OCI-LY3 (cell line): ENCODE results near the gene COQ9.

ENCODE experiments used
- H2AFZ ChIP-seq: fragments of 200-600, 300-600 bp; shearing (Covaris generic); 2 replicates; pipeline ENCODE4 v1.6.0; 2014; ENCODE audit warnings: antibody characterized with exemption, low read depth, low read length
- H3K27ac ChIP-seq: fragments of 200-600, 300-600 bp; sonication (generic); 2 replicates; pipeline ENCODE4 v1.5.1; 2014; ENCODE audit warnings: mild to moderate bottlenecking, low read length, moderate library complexity, mixed read lengths
- H3K27me3 ChIP-seq: fragments of 200-600, 300-600 bp; sonication (generic); 2 replicates; pipeline ENCODE4 v1.6.1; 2014; ENCODE audit warnings: low read depth, low read length, mixed read lengths
- H3K36me3 ChIP-seq: fragments of 200-600, 300-600 bp; sonication (generic); replicated peaks from 2 replicates; pipeline ENCODE3; 2014; ENCODE audit warnings: low read depth, low read length, mixed read lengths
- H3K4me1 ChIP-seq: fragments of 300-600, 200-600 bp; sonication (generic); 2 replicates; pipeline ENCODE4 v1.6.1; 2014; ENCODE audit warnings: low read length, mixed read lengths
- H3K4me2 ChIP-seq: fragments of 200-600, 300-600 bp; sonication (generic); 2 replicates; pipeline ENCODE4 v1.6.1; 2014; ENCODE audit warnings: low read length, mixed read lengths
- H3K4me3 ChIP-seq: fragments of 300-600, 200-600 bp; sonication (generic); 2 replicates; pipeline ENCODE4 v1.5.1; 2014; ENCODE audit warnings: antibody characterized with exemption, mild to moderate bottlenecking, low read length, moderate library complexity
- H3K79me2 ChIP-seq: fragments of 300-600, 200-600 bp; shearing (Covaris generic); 2 replicates; pipeline ENCODE4 v1.6.1; 2014; ENCODE audit warnings: mild to moderate bottlenecking, low read length, mixed read lengths
- H3K9ac ChIP-seq: fragments of 300-600, 200-600 bp; shearing (Covaris generic); 2 replicates; pipeline ENCODE4 v1.6.0; 2014; ENCODE audit warnings: mild to moderate bottlenecking, low read length, moderate library complexity
- H3K9me3 ChIP-seq: fragments of 200-600, 300-600 bp; shearing (Covaris generic); 2 replicates; pipeline ENCODE4 v1.6.1; 2014; ENCODE audit warnings: low read length, mixed read lengths; ENCODE audit not compliant: insufficient read depth
- H4K20me1 ChIP-seq: fragments of 200-600, 300-600 bp; sonication (generic); 2 replicates; pipeline ENCODE4 v1.6.1; 2016; ENCODE audit warnings: low read length, mixed read lengths; ENCODE audit not compliant: insufficient read depth
- CTCF ChIP-seq: fragments of 200-600, 300-600 bp; sonication (generic); IDR thresholded peaks from 2 replicates; pipeline ENCODE4 v1.5.1; 2014; ENCODE audit warnings: antibody characterized with exemption, low read length, low read depth
- EZH2phosphoT487 ChIP-seq: fragments of 200-600 bp; shearing (Covaris generic); IDR thresholded peaks from 2 replicates; pipeline ENCODE4 v1.6.1; 2018; ENCODE audit warnings: antibody characterized with exemption, mixed run types, low read depth

The COQ9 gene

GRCh38 chr16:57405097-57405496 lies 42.2 kb upstream of the COQ9 start:
- peaks cover 60% of the 10 kb centered on the region for H3K4me1 ChIP-seq
- H3K9me3 ChIP-seq, result no peaks in the 10 kb centered on the region
- no peak overlapping the region for H2AFZ ChIP-seq
- no peak overlapping the region for H3K9ac ChIP-seq
- peak overlapping the region; percentile 21; the same call in 1 of the 2 replicates for H3K4me2 ChIP-seq
- H3K4me3 ChIP-seq, result no peak overlapping the region
- no peaks in the 10 kb centered on the region for H3K27me3 ChIP-seq
- no peak for TF ChIP-seq CTCF
- TF ChIP-seq EZH2phosphoT487, result no peak
- H3K79me2 ChIP-seq, result no peaks in the 10 kb centered on the region
- H4K20me1 ChIP-seq, result no peaks in the 10 kb centered on the region
- H3K36me3 ChIP-seq, result no peaks in the 10 kb centered on the region
- no peak overlapping the region for H3K27ac ChIP-seq

- H3K27me3 ChIP-seq, result no peaks in the 10 kb centered on the region
- H4K20me1 ChIP-seq, result no peaks in the 10 kb centered on the region
- H3K9ac ChIP-seq, result no peak overlapping the region
- no peak overlapping the region for H3K4me3 ChIP-seq
- H3K27ac ChIP-seq, result peak overlapping the region; percentile 15; the same call in 1 of the 2 replicates
- peaks cover 65% of the 10 kb centered on the region for H3K4me1 ChIP-seq
- no peaks in the 10 kb centered on the region for H3K79me2 ChIP-seq
- no peaks in the 10 kb centered on the region for H3K36me3 ChIP-seq
- H3K4me2 ChIP-seq, result peak overlapping the region; percentile 41
- no peak for TF ChIP-seq EZH2phosphoT487
- no peak for TF ChIP-seq CTCF
- H3K9me3 ChIP-seq, result no peaks in the 10 kb centered on the region
- no peak overlapping the region for H2AFZ ChIP-seq
Observed at GRCh38 chr16:57406881-57407280, 40.4 kb upstream of the COQ9 start.

GRCh38 chr16:57407521-57408353 lies 39.5 kb upstream of the COQ9 start:
- Histone ChIP-seq H3K4me2 (0 out of 2 replicates have a peak overlapping the region, but pooled peaks have one; percentile 41), H3K4me3 (no peak overlapping the region), H3K27ac (no peak overlapping the region), H3K9me3 (no peaks in the 10 kb centered on the region), H3K4me1 (peaks cover 71% of the 10 kb centered on the region), H4K20me1 (no peaks in the 10 kb centered on the region), H3K27me3 (no peaks in the 10 kb centered on the region), H2AFZ (no peak overlapping the region), H3K36me3 (no peaks in the 10 kb centered on the region), H3K9ac (no peak overlapping the region), H3K79me2 (no peaks in the 10 kb centered on the region)
- TF ChIP-seq CTCF (no peak), EZH2phosphoT487 (no peak)

GRCh38 chr16:57409065-57409464 lies 38.2 kb upstream of the COQ9 start:
- Histone ChIP-seq H2AFZ (no peak overlapping the region), H3K9ac (no peak overlapping the region), H3K4me3 (no peak overlapping the region), H4K20me1 (no peaks in the 10 kb centered on the region), H3K79me2 (no peaks in the 10 kb centered on the region), H3K36me3 (no peaks in the 10 kb centered on the region), H3K4me2 (no peak overlapping the region), H3K4me1 (peaks cover 82% of the 10 kb centered on the region), H3K27me3 (no peaks in the 10 kb centered on the region), H3K9me3 (no peaks in the 10 kb centered on the region), H3K27ac (no peak overlapping the region)
- TF ChIP-seq EZH2phosphoT487, result no peak
- TF ChIP-seq CTCF, result no peak
